ENCODE measurements around the gene ASB15.

The ASB15 gene

GRCh38 chr7:123679614-123680013, 78.0 kb downstream of the ASB15 start:
- TF ChIP-seq RARB (CRISPR knock-in tag; IDR thresholded peaks at IDR 0.05) = no peak
- no peak for TF ChIP-seq ESRRG (CRISPR knock-in tag; IDR thresholded peaks at IDR 0.05)
- no peak for TF ChIP-seq ZC3H10 (CRISPR knock-in tag; IDR thresholded peaks at IDR 0.05)
- no peak for TF ChIP-seq ZNF8 (CRISPR knock-in tag; IDR thresholded peaks at IDR 0.05)
- no peak for TF ChIP-seq ZFP3 (CRISPR knock-in tag; IDR thresholded peaks at IDR 0.05)
- no peak for TF ChIP-seq PATZ1 (CRISPR knock-in tag; IDR thresholded peaks at IDR 0.05; ENCODE audit: borderline replicate concordance)
- TF ChIP-seq ZNF70 (CRISPR knock-in tag; IDR thresholded peaks at IDR 0.05) = no peak
- TF ChIP-seq ZFP30 (CRISPR knock-in tag; IDR thresholded peaks at IDR 0.05) = no peak
- no peak for TF ChIP-seq TOX (CRISPR knock-in tag; IDR thresholded peaks at IDR 0.05; ENCODE audit: borderline replicate concordance)
- TF ChIP-seq, protein P1, sequence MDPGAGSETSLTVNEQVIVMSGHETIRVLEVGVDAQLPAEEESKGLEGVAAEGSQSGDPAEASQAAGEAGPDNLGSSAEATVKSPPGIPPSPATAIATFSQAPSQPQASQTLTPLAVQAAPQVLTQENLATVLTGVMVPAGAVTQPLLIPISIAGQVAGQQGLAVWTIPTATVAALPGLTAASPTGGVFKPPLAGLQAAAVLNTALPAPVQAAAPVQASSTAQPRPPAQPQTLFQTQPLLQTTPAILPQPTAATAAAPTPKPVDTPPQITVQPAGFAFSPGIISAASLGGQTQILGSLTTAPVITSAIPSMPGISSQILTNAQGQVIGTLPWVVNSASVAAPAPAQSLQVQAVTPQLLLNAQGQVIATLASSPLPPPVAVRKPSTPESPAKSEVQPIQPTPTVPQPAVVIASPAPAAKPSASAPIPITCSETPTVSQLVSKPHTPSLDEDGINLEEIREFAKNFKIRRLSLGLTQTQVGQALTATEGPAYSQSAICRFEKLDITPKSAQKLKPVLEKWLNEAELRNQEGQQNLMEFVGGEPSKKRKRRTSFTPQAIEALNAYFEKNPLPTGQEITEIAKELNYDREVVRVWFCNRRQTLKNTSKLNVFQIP (CRISPR knock-in tag; IDR thresholded peaks at IDR 0.05; ENCODE audit: borderline replicate concordance, low read depth) = no peak
- TF ChIP-seq ARNTL (CRISPR knock-in tag; IDR thresholded peaks at IDR 0.05; ENCODE audit: borderline replicate concordance, low read depth) = no peak
- no peak for TF ChIP-seq ISL1 (CRISPR knock-in tag; IDR thresholded peaks at IDR 0.05)
- no peak for TF ChIP-seq TCF4 (CRISPR knock-in tag; IDR thresholded peaks at IDR 0.05; ENCODE audit: borderline replicate concordance)
- TF ChIP-seq BACH2 (CRISPR knock-in tag; IDR thresholded peaks at IDR 0.05; ENCODE audit: borderline replicate concordance) = no peak
- ATAC-seq = no peak

DNA sequence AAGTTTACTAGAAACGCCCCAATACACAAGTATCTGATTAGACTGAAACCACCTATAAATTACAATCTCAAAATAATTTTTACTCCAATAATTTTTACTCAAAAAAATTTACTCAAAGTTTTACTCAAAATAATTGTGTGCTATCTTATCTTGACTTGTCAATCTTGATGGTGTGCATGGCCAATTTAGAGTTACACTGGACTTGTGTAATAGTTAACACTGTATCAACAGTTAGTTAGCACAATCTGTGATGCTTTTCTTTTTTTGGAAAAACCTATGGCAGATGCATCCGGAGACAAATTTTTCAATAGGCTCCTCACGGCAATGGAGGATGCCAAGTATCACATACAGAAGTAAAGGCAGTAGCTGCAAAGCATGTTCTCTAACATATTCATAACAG, 79.0 kb downstream of the ASB15 start:
- ATAC-seq = no peak
- TF ChIP-seq CSDC2 (CRISPR knock-in tag; IDR thresholded peaks at IDR 0.05) = no peak
- no peak for TF ChIP-seq TCF4 (CRISPR knock-in tag; IDR thresholded peaks at IDR 0.05; ENCODE audit: borderline replicate concordance)
- no peak for TF ChIP-seq ESRRG (CRISPR knock-in tag; IDR thresholded peaks at IDR 0.05)
- no peak for TF ChIP-seq PPARA (CRISPR knock-in tag; IDR thresholded peaks at IDR 0.05; ENCODE audit: borderline replicate concordance)
- TF ChIP-seq ARNTL (CRISPR knock-in tag; IDR thresholded peaks at IDR 0.05; ENCODE audit: borderline replicate concordance, low read depth) = no peak
- no peak for TF ChIP-seq ZNF8 (CRISPR knock-in tag; IDR thresholded peaks at IDR 0.05)
- TF ChIP-seq ZNF70 (CRISPR knock-in tag; IDR thresholded peaks at IDR 0.05) = no peak
- TF ChIP-seq GLIS3 (CRISPR knock-in tag; IDR thresholded peaks at IDR 0.05) = no peak
- no peak for TF ChIP-seq OSR1 (CRISPR knock-in tag; IDR thresholded peaks at IDR 0.05)
- TF ChIP-seq ZFP3 (CRISPR knock-in tag; IDR thresholded peaks at IDR 0.05) = no peak
- TF ChIP-seq, protein P2, sequence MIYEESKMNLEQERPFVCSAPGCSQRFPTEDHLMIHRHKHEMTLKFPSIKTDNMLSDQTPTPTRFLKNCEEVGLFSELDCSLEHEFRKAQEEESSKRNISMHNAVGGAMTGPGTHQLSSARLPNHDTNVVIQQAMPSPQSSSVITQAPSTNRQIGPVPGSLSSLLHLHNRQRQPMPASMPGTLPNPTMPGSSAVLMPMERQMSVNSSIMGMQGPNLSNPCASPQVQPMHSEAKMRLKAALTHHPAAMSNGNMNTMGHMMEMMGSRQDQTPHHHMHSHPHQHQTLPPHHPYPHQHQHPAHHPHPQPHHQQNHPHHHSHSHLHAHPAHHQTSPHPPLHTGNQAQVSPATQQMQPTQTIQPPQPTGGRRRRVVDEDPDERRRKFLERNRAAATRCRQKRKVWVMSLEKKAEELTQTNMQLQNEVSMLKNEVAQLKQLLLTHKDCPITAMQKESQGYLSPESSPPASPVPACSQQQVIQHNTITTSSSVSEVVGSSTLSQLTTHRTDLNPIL (CRISPR knock-in tag; IDR thresholded peaks at IDR 0.05; ENCODE audit: low read depth) = no peak
- TF ChIP-seq ZFP30 (CRISPR knock-in tag; IDR thresholded peaks at IDR 0.05) = no peak
- no peak for TF ChIP-seq ZNF565 (CRISPR knock-in tag; conservative IDR thresholded peaks at IDR 0.05; ENCODE audit: low read depth)
- TF ChIP-seq PATZ1 (CRISPR knock-in tag; IDR thresholded peaks at IDR 0.05; ENCODE audit: borderline replicate concordance) = no peak
- no peak for TF ChIP-seq TOX (CRISPR knock-in tag; IDR thresholded peaks at IDR 0.05; ENCODE audit: borderline replicate concordance)
- TF ChIP-seq SNAI2 (CRISPR knock-in tag; IDR thresholded peaks at IDR 0.05) = no peak
- no peak for TF ChIP-seq BACH2 (CRISPR knock-in tag; IDR thresholded peaks at IDR 0.05; ENCODE audit: borderline replicate concordance)

DNA sequence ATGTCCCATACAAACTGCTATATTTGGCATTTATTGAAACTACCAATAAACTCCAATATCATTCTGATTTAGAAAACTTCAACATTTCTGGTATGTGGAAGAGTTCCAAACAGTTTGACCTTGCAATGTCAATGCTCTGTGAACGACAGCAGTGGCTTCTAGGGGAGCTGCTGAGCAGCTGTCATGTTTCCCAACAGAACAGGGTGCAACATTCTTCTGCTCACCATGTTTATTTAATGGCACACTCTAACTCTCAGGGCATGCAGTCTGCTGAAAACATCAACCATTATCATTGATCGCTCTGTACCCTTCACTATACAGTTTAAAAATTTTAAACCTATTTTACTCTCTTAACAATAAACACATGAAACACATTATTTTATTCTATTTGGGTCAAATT, 79.9 kb downstream of the ASB15 start:
- TF ChIP-seq, protein P1 (CRISPR knock-in tag; IDR thresholded peaks at IDR 0.05; ENCODE audit: borderline replicate concordance, low read depth) = no peak
- TF ChIP-seq RARB (CRISPR knock-in tag; IDR thresholded peaks at IDR 0.05) (no peak), ESRRG (CRISPR knock-in tag; IDR thresholded peaks at IDR 0.05) (no peak), ZNF70 (CRISPR knock-in tag; IDR thresholded peaks at IDR 0.05) (no peak), ZC3H10 (CRISPR knock-in tag; IDR thresholded peaks at IDR 0.05) (no peak), ZNF8 (CRISPR knock-in tag; IDR thresholded peaks at IDR 0.05) (no peak), ARNTL (CRISPR knock-in tag; IDR thresholded peaks at IDR 0.05; ENCODE audit: borderline replicate concordance, low read depth) (no peak), ISL1 (CRISPR knock-in tag; IDR thresholded peaks at IDR 0.05) (no peak), ZFP30 (CRISPR knock-in tag; IDR thresholded peaks at IDR 0.05) (no peak)
- TF ChIP-seq, protein P3, sequence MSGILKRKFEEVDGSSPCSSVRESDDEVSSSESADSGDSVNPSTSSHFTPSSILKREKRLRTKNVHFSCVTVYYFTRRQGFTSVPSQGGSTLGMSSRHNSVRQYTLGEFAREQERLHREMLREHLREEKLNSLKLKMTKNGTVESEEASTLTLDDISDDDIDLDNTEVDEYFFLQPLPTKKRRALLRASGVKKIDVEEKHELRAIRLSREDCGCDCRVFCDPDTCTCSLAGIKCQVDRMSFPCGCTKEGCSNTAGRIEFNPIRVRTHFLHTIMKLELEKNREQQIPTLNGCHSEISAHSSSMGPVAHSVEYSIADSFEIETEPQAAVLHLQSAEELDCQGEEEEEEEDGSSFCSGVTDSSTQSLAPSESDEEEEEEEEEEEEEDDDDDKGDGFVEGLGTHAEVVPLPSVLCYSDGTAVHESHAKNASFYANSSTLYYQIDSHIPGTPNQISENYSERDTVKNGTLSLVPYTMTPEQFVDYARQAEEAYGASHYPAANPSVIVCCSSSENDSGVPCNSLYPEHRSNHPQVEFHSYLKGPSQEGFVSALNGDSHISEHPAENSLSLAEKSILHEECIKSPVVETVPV (CRISPR knock-in tag; IDR thresholded peaks at IDR 0.05) = no peak
- ATAC-seq = no peak
